ENCODE measurements around the gene MYPOP.
A peak's percentile ranks its signal among the peaks of the same experiment; 100 is the strongest.

MYPOP gene

GRCh38 chr19:45854167-45854778, 48.1 kb downstream of the MYPOP start:
- Histone ChIP-seq H3K4ac (ENCODE audit: low read depth in 1 of 2, low read length in 2 of 2) (no peak overlapping the region), H2BK15ac (ENCODE audit: low read depth, poor library complexity, severe bottlenecking) (no peak overlapping the region), H3K23ac (ENCODE audit: low read length in 2 of 2) (no peak overlapping the region), H2AK5ac (ENCODE audit: low read length, severe bottlenecking) (no peak overlapping the region), H2BK120ac (ENCODE audit: low read depth, low read length) (no peak overlapping the region), H2AFZ (ENCODE audit: low read depth, low read length) (no peak overlapping the region), H4K8ac (ENCODE audit: low read length) (peak overlapping the region; percentile 28), H3K9me3 (ENCODE audit: control insufficient read depth, low read length) (no peaks in the 10 kb centered on the region), H2BK12ac (ENCODE audit: low read length in 2 of 2) (no peak overlapping the region), H3K36me3 (ENCODE audit: control insufficient read depth in 1 of 2, insufficient read depth in 2 of 2, low read depth in 1 of 2, low read length in 2 of 2) (peaks cover 74 to 80% of the 10 kb centered on the region in 2 experiments), H3K4me3 (ENCODE audit: insufficient read depth in 1 of 2, low read depth in 1 of 2, low read length in 2 of 2) (peak overlapping the region in 1 of 2 experiments; percentile 22), H3K9ac (ENCODE audit: low read length) (no peak overlapping the region), H3K4me2 (ENCODE audit: low read length, poor library complexity, severe bottlenecking) (no peak overlapping the region), H3K27me3 (ENCODE audit: control insufficient read depth in 1 of 2, insufficient read depth in 1 of 2, low read length in 2 of 2) (no peaks in the 10 kb centered on the region), H3K18ac (ENCODE audit: low read depth in 1 of 2, low read length in 2 of 2) (no peak overlapping the region), H3K79me1 (replicated peaks; ENCODE audit: low read length, poor library complexity, severe bottlenecking) (peaks cover 45% of the 10 kb centered on the region), H2BK5ac (ENCODE audit: low read depth, low read length, poor library complexity, severe bottlenecking) (no peak overlapping the region), H4K91ac (ENCODE audit: low read length) (no peak overlapping the region), H3K27ac (ENCODE audit: low read length, poor library complexity, severe bottlenecking) (no peak overlapping the region), H3K4me1 (ENCODE audit: control insufficient read depth, insufficient read depth, low read depth, low read length) (peaks cover 5% of the 10 kb centered on the region), H3K14ac (ENCODE audit: low read length in 2 of 2) (no peak overlapping the region)
- DNase-seq = no peak
- 96% methylated on average over 16 of the region's 16 CpGs for WGBS

GRCh38 chr19:45852983-45853382, 49.4 kb downstream of the MYPOP start:
- WGBS = 98% methylated on average over 7 of the region's 7 CpGs
- no peaks in the 10 kb centered on the region for H3K27me3 ChIP-seq (ENCODE audit: control insufficient read depth in 1 of 2, insufficient read depth in 1 of 2, low read length in 2 of 2)
- no peak overlapping the region for H2AFZ ChIP-seq (ENCODE audit: low read depth, low read length)
- H3K4ac ChIP-seq (ENCODE audit: low read depth in 1 of 2, low read length in 2 of 2) = no peak overlapping the region
- H2BK15ac ChIP-seq (ENCODE audit: low read depth, poor library complexity, severe bottlenecking) = no peak overlapping the region
- no peak overlapping the region for H2BK12ac ChIP-seq (ENCODE audit: low read length in 2 of 2)
- no peak overlapping the region for H3K4me3 ChIP-seq (ENCODE audit: insufficient read depth in 1 of 2, low read depth in 1 of 2, low read length in 2 of 2)
- no peak overlapping the region for H3K4me2 ChIP-seq (ENCODE audit: low read length, poor library complexity, severe bottlenecking)
- H3K18ac ChIP-seq (ENCODE audit: low read depth in 1 of 2, low read length in 2 of 2) = no peak overlapping the region
- H3K14ac ChIP-seq (ENCODE audit: low read length in 2 of 2) = no peak overlapping the region
- no peak overlapping the region for H4K91ac ChIP-seq (ENCODE audit: low read length)
- H2AK5ac ChIP-seq (ENCODE audit: low read length, severe bottlenecking) = no peak overlapping the region
- H3K23ac ChIP-seq (ENCODE audit: low read length in 2 of 2) = no peak overlapping the region
- no peak overlapping the region for H2BK120ac ChIP-seq (ENCODE audit: low read depth, low read length)
- no peaks in the 10 kb centered on the region for H3K9me3 ChIP-seq (ENCODE audit: control insufficient read depth, low read length)
- H2BK5ac ChIP-seq (ENCODE audit: low read depth, low read length, poor library complexity, severe bottlenecking) = no peak overlapping the region
- DNase-seq = no peak
- no peak overlapping the region for H3K9ac ChIP-seq (ENCODE audit: low read length)
- no peak overlapping the region for H4K8ac ChIP-seq (ENCODE audit: low read length)
- peaks cover 46% of the 10 kb centered on the region for H3K79me1 ChIP-seq (replicated peaks; ENCODE audit: low read length, poor library complexity, severe bottlenecking)
- peaks cover 72 to 82% of the 10 kb centered on the region in 2 experiments for H3K36me3 ChIP-seq (ENCODE audit: control insufficient read depth in 1 of 2, insufficient read depth in 2 of 2, low read depth in 1 of 2, low read length in 2 of 2)
- H3K4me1 ChIP-seq (ENCODE audit: control insufficient read depth, insufficient read depth, low read depth, low read length) = peaks cover 5% of the 10 kb centered on the region
- no peak overlapping the region for H3K27ac ChIP-seq (ENCODE audit: low read length, poor library complexity, severe bottlenecking)

- Histone ChIP-seq H3K4me3 (ENCODE audit: insufficient read depth in 1 of 2, low read depth in 1 of 2, low read length in 2 of 2) (no peak overlapping the region), H3K4ac (ENCODE audit: low read depth in 1 of 2, low read length in 2 of 2) (no peak overlapping the region), H3K27ac (ENCODE audit: low read length, poor library complexity, severe bottlenecking) (no peak overlapping the region), H3K9me3 (ENCODE audit: control insufficient read depth, low read length) (no peaks in the 10 kb centered on the region), H2BK15ac (ENCODE audit: low read depth, poor library complexity, severe bottlenecking) (no peak overlapping the region), H3K4me2 (ENCODE audit: low read length, poor library complexity, severe bottlenecking) (no peak overlapping the region), H3K4me1 (ENCODE audit: control insufficient read depth, insufficient read depth, low read depth, low read length) (peaks cover 5% of the 10 kb centered on the region), H3K27me3 (ENCODE audit: control insufficient read depth in 1 of 2, insufficient read depth in 1 of 2, low read length in 2 of 2) (no peaks in the 10 kb centered on the region), H3K23ac (ENCODE audit: low read length in 2 of 2) (no peak overlapping the region), H3K14ac (ENCODE audit: low read length in 2 of 2) (no peak overlapping the region), H3K18ac (ENCODE audit: low read depth in 1 of 2, low read length in 2 of 2) (no peak overlapping the region), H2AK5ac (ENCODE audit: low read length, severe bottlenecking) (no peak overlapping the region), H2BK12ac (ENCODE audit: low read length in 2 of 2) (no peak overlapping the region), H3K79me1 (replicated peaks; ENCODE audit: low read length, poor library complexity, severe bottlenecking) (peaks cover 45% of the 10 kb centered on the region), H4K8ac (ENCODE audit: low read length) (no peak overlapping the region), H3K36me3 (ENCODE audit: control insufficient read depth in 1 of 2, insufficient read depth in 2 of 2, low read depth in 1 of 2, low read length in 2 of 2) (peaks cover 75 to 87% of the 10 kb centered on the region in 2 experiments), H2AFZ (ENCODE audit: low read depth, low read length) (no peak overlapping the region), H2BK5ac (ENCODE audit: low read depth, low read length, poor library complexity, severe bottlenecking) (no peak overlapping the region), H4K91ac (ENCODE audit: low read length) (no peak overlapping the region), H2BK120ac (ENCODE audit: low read depth, low read length) (no peak overlapping the region), H3K9ac (ENCODE audit: low read length) (no peak overlapping the region)
- WGBS = 92% methylated on average over 10 of the region's 10 CpGs
- DNase-seq = no peak
Observed at GRCh38 chr19:45852145-45852750, 50.2 kb downstream of the MYPOP start.

- peaks cover 73 to 95% of the 10 kb centered on the region in 2 experiments for H3K36me3 ChIP-seq (ENCODE audit: control insufficient read depth in 1 of 2, insufficient read depth in 2 of 2, low read depth in 1 of 2, low read length in 2 of 2)
- H4K8ac ChIP-seq (ENCODE audit: low read length) = no peak overlapping the region
- no peak overlapping the region for H2AFZ ChIP-seq (ENCODE audit: low read depth, low read length)
- H3K79me1 ChIP-seq (replicated peaks; ENCODE audit: low read length, poor library complexity, severe bottlenecking) = peaks cover 35% of the 10 kb centered on the region
- H3K4me2 ChIP-seq (ENCODE audit: low read length, poor library complexity, severe bottlenecking) = no peak overlapping the region
- H2AK5ac ChIP-seq (ENCODE audit: low read length, severe bottlenecking) = no peak overlapping the region
- no peak overlapping the region for H2BK120ac ChIP-seq (ENCODE audit: low read depth, low read length)
- no peaks in the 10 kb centered on the region for H3K27me3 ChIP-seq (ENCODE audit: control insufficient read depth in 1 of 2, insufficient read depth in 1 of 2, low read length in 2 of 2)
- no peak overlapping the region for H3K27ac ChIP-seq (ENCODE audit: low read length, poor library complexity, severe bottlenecking)
- no peak overlapping the region for H3K23ac ChIP-seq (ENCODE audit: low read length in 2 of 2)
- H2BK5ac ChIP-seq (ENCODE audit: low read depth, low read length, poor library complexity, severe bottlenecking) = no peak overlapping the region
- H3K4me1 ChIP-seq (ENCODE audit: control insufficient read depth, insufficient read depth, low read depth, low read length) = no peaks in the 10 kb centered on the region
- no peaks in the 10 kb centered on the region for H3K9me3 ChIP-seq (ENCODE audit: control insufficient read depth, low read length)
- DNase-seq = peak; percentile 19
- H3K4ac ChIP-seq (ENCODE audit: low read depth in 1 of 2, low read length in 2 of 2) = no peak overlapping the region
- H4K91ac ChIP-seq (ENCODE audit: low read length) = no peak overlapping the region
- H2BK12ac ChIP-seq (ENCODE audit: low read length in 2 of 2) = no peak overlapping the region
- H3K9ac ChIP-seq (ENCODE audit: low read length) = no peak overlapping the region
- H3K18ac ChIP-seq (ENCODE audit: low read depth in 1 of 2, low read length in 2 of 2) = no peak overlapping the region
- no peak overlapping the region for H2BK15ac ChIP-seq (ENCODE audit: low read depth, poor library complexity, severe bottlenecking)
- H3K14ac ChIP-seq (ENCODE audit: low read length in 2 of 2) = no peak overlapping the region
- H3K4me3 ChIP-seq (ENCODE audit: insufficient read depth in 1 of 2, low read depth in 1 of 2, low read length in 2 of 2) = no peak overlapping the region
- WGBS = 87% methylated on average over 2 of the region's 4 CpGs
Observed at GRCh38 chr19:45848922-45849321, 53.5 kb downstream of the MYPOP start.

Data from mesenchymal stem cell (in vitro differentiated cells and primary cell).